Uterus (tissue), 4 donors: ENCODE results near the gene NR3C2. TPM values are rescaled to one million over a fixed set of nuclear protein-coding genes. Genes with fewer than 3 reads are reported as not detected.

Source experiments
- DNase-seq, 2 donors: peaks; one replicate each; pipeline ENCODE4 v3.0.0-alpha.2; 2019 to 2020
- H3K27ac ChIP-seq, 2 donors: fragments of 200-600 bp; sonication (generic); 1 replicate in 1 of 2; 2 replicates in 1 of 2; pipeline ENCODE4 v1.5.1; 2016 to 2018
- H3K27me3 ChIP-seq, 2 donors: fragments of 200-600 bp; sonication (generic); one replicate each; pipeline ENCODE4 v1.5.1; 2018 to 2019; ENCODE audit warnings: control low read depth in 1 of 2
- H3K36me3 ChIP-seq, 2 donors: fragments of 200-600 bp; sonication (generic); one replicate each; pipeline ENCODE4 v1.5.1; 2019; ENCODE audit warnings: control low read depth in 1 of 2
- H3K4me1 ChIP-seq, 2 donors: fragments of 200-600 bp; sonication (generic); one replicate each; pipeline ENCODE4 v1.5.1; 2018 to 2019; ENCODE audit warnings: control low read depth in 1 of 2
- H3K4me3 ChIP-seq, 2 donors: fragments of 200-600 bp; sonication (generic); 1 replicate in 1 of 2; 2 replicates in 1 of 2; pipeline ENCODE4 v1.5.1; 2018 to 2019; ENCODE audit warnings: mild to moderate bottlenecking in 1 of 2
- H3K9me3 ChIP-seq, 2 donors: fragments of 200-600 bp; sonication (generic); one replicate each; pipeline ENCODE4 v1.5.1; 2019; ENCODE audit warnings: control low read depth in 1 of 2
- POLR2A ChIP-seq, 2 donors: fragments of 450-650 bp; IDR thresholded peaks; one replicate each; pipeline ENCODE4 v1.6.1; 2016; ENCODE audit warnings: antibody characterized with exemption in 2 of 2, mild to moderate bottlenecking in 1 of 2, moderate library complexity in 1 of 2
- intact Hi-C: fragments of 100-400 bp; cut with DNase I; formaldehyde crosslinking; loops from one replicate; pipeline ENCODE4 v1.15.1; 2023; ENCODE audit warnings: low total_unique reads
- total RNA-seq, 4 donors: library from RNA; depleted of rRNA in 3 of 4; stranded (reverse); fragments of >200 nt in 3 of 4; gene quantifications; one replicate each; pipeline versions ENCODE4 v1.1.0 to v1.2.4, GENCODE V29; 2014 to 2023
- TF ChIP-seq, protein P1 (sequence below), 4 experiments: fragments of 200-600 bp in 2 of 4; fragments of 450-650 bp in 2 of 4; sonication (generic) in 2 of 4; IDR thresholded peaks; one replicate each; pipeline ENCODE4 v1.5.1; 2016 to 2019; ENCODE audit warnings: antibody characterized with exemption in 4 of 4, mild to moderate bottlenecking in 2 of 4, moderate library complexity in 1 of 4
- donor health status: DM: yes; HTN: yes; CAD: no.

The NR3C2 gene
- total RNA-seq, 4 donors from 2014 or later: 10.0 to 46.7 (median 12.5) TPM

DNA sequence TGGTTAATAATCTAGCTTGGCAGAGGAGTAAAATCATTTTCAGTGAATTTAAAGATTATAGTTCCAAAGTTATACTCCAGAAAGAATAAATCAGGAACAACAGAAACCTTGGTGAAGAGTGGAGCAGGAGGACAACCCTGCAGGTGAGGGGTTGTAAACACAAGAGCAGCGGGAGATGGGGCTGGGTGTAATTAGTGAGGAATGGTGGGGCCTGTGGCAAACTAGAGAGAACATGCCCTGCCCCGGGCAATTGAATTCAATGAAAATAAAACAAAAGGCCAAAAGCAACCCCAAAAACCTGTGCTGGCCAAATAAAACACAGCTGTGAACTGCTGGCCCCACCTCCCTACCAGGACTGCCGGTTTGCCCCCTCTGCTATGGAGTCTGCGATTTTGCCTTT is 325.2 kb downstream of the NR3C2 start:
- no peaks in the 10 kb centered on the region for H3K9me3 ChIP-seq
- no peaks in the 10 kb centered on the region for H3K27me3 ChIP-seq
- no peaks in the 10 kb centered on the region for H3K4me1 ChIP-seq
- intact Hi-C loops: no loop called here
- no peak for TF ChIP-seq POLR2A (IDR thresholded peaks at IDR 0.05)
- TF ChIP-seq, protein P1, sequence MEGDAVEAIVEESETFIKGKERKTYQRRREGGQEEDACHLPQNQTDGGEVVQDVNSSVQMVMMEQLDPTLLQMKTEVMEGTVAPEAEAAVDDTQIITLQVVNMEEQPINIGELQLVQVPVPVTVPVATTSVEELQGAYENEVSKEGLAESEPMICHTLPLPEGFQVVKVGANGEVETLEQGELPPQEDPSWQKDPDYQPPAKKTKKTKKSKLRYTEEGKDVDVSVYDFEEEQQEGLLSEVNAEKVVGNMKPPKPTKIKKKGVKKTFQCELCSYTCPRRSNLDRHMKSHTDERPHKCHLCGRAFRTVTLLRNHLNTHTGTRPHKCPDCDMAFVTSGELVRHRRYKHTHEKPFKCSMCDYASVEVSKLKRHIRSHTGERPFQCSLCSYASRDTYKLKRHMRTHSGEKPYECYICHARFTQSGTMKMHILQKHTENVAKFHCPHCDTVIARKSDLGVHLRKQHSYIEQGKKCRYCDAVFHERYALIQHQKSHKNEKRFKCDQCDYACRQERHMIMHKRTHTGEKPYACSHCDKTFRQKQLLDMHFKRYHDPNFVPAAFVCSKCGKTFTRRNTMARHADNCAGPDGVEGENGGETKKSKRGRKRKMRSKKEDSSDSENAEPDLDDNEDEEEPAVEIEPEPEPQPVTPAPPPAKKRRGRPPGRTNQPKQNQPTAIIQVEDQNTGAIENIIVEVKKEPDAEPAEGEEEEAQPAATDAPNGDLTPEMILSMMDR (IDR thresholded peaks at IDR 0.05): no peak
- H3K36me3 ChIP-seq: no peaks in the 10 kb centered on the region
- H3K4me3 ChIP-seq: no peak overlapping the region
- H3K27ac ChIP-seq: no peak overlapping the region
- DNase-seq: no peak

DNA sequence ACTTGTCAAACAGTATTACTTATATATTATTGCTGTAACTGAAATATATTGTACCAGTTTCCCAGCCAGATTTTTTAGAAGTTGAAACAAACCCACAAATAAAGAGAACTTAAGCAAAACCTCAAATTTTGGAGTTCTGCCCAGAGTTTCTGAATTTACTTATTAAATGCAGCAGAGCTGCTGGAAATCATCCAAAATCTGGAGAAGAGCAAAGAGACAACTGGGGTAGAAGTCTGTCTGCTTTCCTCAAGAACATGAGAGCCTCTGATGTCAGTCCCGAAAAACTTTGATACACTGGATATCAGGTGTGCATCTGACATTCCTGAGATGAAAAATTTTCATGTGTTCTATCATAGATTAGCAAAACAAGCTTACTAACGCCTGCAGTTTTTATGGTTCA is 325.9 kb downstream of the NR3C2 start:
- Histone ChIP-seq H3K27ac (no peak overlapping the region), H3K4me1 (no peaks in the 10 kb centered on the region), H3K27me3 (no peaks in the 10 kb centered on the region), H3K36me3 (no peaks in the 10 kb centered on the region), H3K4me3 (no peak overlapping the region), H3K9me3 (no peaks in the 10 kb centered on the region)
- intact Hi-C loops: no loop called here
- no peak for DNase-seq
- TF ChIP-seq, protein P1 (IDR thresholded peaks at IDR 0.05): no peak
- no peak for TF ChIP-seq POLR2A (IDR thresholded peaks at IDR 0.05)

DNA sequence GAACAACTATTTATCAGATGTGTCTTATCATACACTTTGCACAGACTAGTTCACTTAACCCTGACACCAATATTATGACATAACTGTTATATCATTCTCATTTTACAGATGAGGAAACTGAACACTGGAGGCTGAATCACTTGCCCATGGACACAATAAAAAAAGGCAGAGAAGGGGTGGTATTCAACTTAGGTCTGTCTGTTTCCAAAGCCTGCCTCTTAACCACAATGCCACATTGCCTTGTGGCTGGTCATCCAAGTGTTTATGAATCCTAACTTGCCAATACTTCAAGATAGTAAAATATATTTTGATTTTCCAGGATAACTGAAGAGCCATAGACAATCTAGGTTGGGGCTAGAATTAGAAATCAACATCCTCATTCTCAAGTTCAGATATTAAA is 327.8 kb downstream of the NR3C2 start:
- H3K4me3 ChIP-seq: no peak overlapping the region

DNA sequence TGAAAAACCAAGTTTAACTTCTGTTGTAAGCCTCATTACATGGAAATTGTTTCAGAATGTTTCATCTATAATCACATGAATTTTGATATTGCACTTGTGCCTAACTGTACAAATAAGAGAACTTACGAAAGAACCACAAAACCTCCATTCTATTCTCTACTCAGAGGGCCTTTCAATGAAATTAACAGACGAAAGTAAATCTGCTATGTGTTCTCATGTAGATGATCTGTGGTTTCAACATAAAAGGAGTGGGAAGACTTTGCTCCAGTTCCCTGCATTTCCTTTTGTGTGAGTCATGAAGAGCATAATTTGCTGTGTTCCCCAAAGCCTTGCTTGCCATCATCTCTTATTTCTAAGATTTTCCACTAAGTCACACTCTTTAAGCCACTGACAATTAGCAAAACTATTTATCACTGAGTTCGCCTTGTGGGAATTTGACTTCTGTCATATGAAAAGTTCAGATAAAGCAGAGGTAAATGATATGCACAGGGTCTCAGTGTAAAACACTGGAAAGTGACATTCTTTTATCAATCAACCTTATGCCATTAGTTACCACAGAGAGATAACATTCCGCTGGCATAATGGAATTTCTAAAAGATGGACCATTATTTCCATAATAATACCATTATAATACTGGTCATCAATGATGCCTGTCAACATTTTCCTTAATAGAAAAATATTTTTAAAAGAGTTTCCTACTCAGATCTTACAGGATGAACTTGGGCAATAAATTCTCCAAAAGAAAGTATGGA is 329.8 kb downstream of the NR3C2 start:
- H3K27me3 ChIP-seq: no peaks in the 10 kb centered on the region
- no peak for DNase-seq
- intact Hi-C loops: no loop called here
- no peak overlapping the region for H3K27ac ChIP-seq
- no peak overlapping the region for H3K4me3 ChIP-seq
- H3K36me3 ChIP-seq: no peaks in the 10 kb centered on the region
- no peaks in the 10 kb centered on the region for H3K4me1 ChIP-seq
- no peaks in the 10 kb centered on the region for H3K9me3 ChIP-seq
- TF ChIP-seq POLR2A (IDR thresholded peaks at IDR 0.05): no peak
- TF ChIP-seq, protein P1 (IDR thresholded peaks at IDR 0.05): no peak

More for the DNA sequence above, 327.8 kb downstream of the NR3C2 start:
- H3K4me1 ChIP-seq: no peaks in the 10 kb centered on the region
- no peaks in the 10 kb centered on the region for H3K36me3 ChIP-seq
- no peak for DNase-seq
- H3K9me3 ChIP-seq: no peaks in the 10 kb centered on the region
- TF ChIP-seq, protein P1 (IDR thresholded peaks at IDR 0.05): no peak
- H3K27ac ChIP-seq: no peak overlapping the region
- no peaks in the 10 kb centered on the region for H3K27me3 ChIP-seq
- intact Hi-C loops: no loop called here

DNA sequence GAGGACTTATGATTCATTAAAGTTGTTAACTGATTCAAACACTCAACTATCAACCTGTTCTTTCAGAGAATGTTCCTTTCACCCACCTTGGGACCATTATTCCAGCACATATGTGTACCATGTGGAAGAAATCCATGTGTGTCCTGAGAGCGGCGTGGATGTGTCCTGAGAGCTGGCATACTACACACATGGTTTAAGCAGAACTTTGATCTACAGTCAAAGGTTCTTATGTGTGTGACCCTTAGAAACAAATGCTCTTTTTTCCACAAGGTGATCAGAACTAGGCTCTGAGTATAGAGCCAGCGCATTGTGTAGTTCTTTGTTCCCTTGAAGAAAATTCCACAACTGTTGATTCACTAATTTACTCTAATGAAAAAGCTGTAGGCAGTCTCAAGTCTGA is 332.0 kb downstream of the NR3C2 start:
- Histone ChIP-seq H3K9me3 (no peaks in the 10 kb centered on the region), H3K4me3 (no peak overlapping the region), H3K36me3 (no peaks in the 10 kb centered on the region), H3K27me3 (no peaks in the 10 kb centered on the region), H3K4me1 (no peaks in the 10 kb centered on the region), H3K27ac (no peak overlapping the region)
- TF ChIP-seq, protein P1 (IDR thresholded peaks at IDR 0.05): no peak
- no peak for TF ChIP-seq POLR2A (IDR thresholded peaks at IDR 0.05)
- intact Hi-C loops: no loop called here
- no peak for DNase-seq
